HCT116 (cell line): ENCODE measurements around the gene PRKAG3. TPM values are rescaled to one million over a fixed set of nuclear protein-coding genes. Genes with fewer than 3 reads are reported as not detected.
"Not testable (repeated sequence)": the region's sequence is repeated elsewhere in the genome, so short reads cannot be mapped to it uniquely, and the experiment has no call there.

Source experiments
- ATAC-seq: fragments of 200-7000 bp; cut with Tn5 transposase; 2 replicates; pipeline ENCODE4 v1.9.1; 2020; ENCODE audit warnings: mild to moderate bottlenecking, moderate library complexity
- BruUV-seq: library from RNA; stranded (reverse); fragments of 400-500 nt; replicated peaks from 2 replicates; lab custom pipeline; 2021; lab: Mats Ljungman, UMichigan
- CTCF ChIA-PET: fragments of 300-600 bp; sonication (Branson Sonifier 250); formaldehyde crosslinking; loops from one replicate; lab custom pipeline; 2021; ENCODE audit warnings: antibody characterized with exemption; lab: Charles Lee
- POLR2A ChIA-PET: fragments of 300-600, 350-600 bp; sonication (Branson Sonifier 250); formaldehyde crosslinking; loops from one replicate; lab custom pipeline; 2021; ENCODE audit warnings: antibody characterized with exemption; lab: Charles Lee
- RAD21 ChIA-PET, 2 experiments: fragments of 300-600 bp; sonication (Branson Sonifier 250); formaldehyde crosslinking; loops; one replicate each; lab custom pipeline; 2023; ENCODE audit warnings: low total read pairs in 2 of 2; ENCODE audit not compliant: uncharacterized antibody in 2 of 2, unreplicated experiment in 2 of 2, low non-redundant PET in 1 of 2; lab: Charles Lee
- DNase-seq: peaks from one replicate; pipeline ENCODE4 v3.0.0-alpha.2; 2010; ENCODE audit warnings: low read depth, low spot score
- H2AFZ ChIP-seq: fragments of 200-600 bp; shearing (Covaris generic), sonication (generic); 2 replicates; pipeline ENCODE4 v1.6.1; 2017; ENCODE audit warnings: low read depth, mixed run types, mixed read lengths, antibody characterized with exemption, low read length; ENCODE audit not compliant: poor library complexity, severe bottlenecking
- H3K27ac ChIP-seq: 2 replicates; pipeline ENCODE4 v1.5.1; 2012; ENCODE audit warnings: low read depth, low read length
- H3K27me3 ChIP-seq: fragments of 200-600 bp; sonication (generic); 2 replicates; pipeline ENCODE4 v1.6.1; 2016; ENCODE audit warnings: mixed run types, low read length, mixed read lengths; ENCODE audit not compliant: insufficient read depth
- H3K36me3 ChIP-seq, 2 experiments: fragments of 200-500 bp in 1 of 2; fragments of 200-600 bp in 1 of 2; sonication (Bioruptor generic) in 1 of 2; sonication (generic) in 1 of 2; 2 replicates each; pipeline versions ENCODE4 v1.5.1 to v1.6.1; 2014 to 2016; ENCODE audit warnings: low read length in 2 of 2, inconsistent platforms in 1 of 2, mixed read lengths in 1 of 2, mixed run types in 1 of 2; ENCODE audit not compliant: insufficient read depth in 2 of 2, control insufficient read depth in 1 of 2
- H3K4me1 ChIP-seq, 2 experiments: fragments of 200-600 bp in 1 of 2; sonication (generic) in 1 of 2; 2 replicates each; pipeline versions ENCODE4 v1.5.1 to v1.6.1; 2012 to 2017; ENCODE audit warnings: low read length in 2 of 2, inconsistent platforms in 1 of 2, mild to moderate bottlenecking in 1 of 2, mixed read lengths in 1 of 2, mixed run types in 1 of 2, moderate library complexity in 1 of 2; ENCODE audit not compliant: insufficient read depth in 2 of 2, control insufficient read depth in 1 of 2
- H3K4me2 ChIP-seq: fragments of 200-600 bp; sonication (generic); 2 replicates; pipeline ENCODE4 v1.6.1; 2017; ENCODE audit warnings: mixed run types, low read length, mixed read lengths
- H3K4me3 ChIP-seq, 2 experiments: fragments of 200-600 bp in 1 of 2; sonication (generic) in 1 of 2; replicated peaks in 1 of 2; 2 replicates each; pipeline ENCODE4 v1.5.1; 2011 to 2016; ENCODE audit warnings: low read length in 2 of 2, control low read depth in 1 of 2, low read depth in 1 of 2, mild to moderate bottlenecking in 1 of 2, mixed read lengths in 1 of 2, mixed run types in 1 of 2
- H3K79me2 ChIP-seq: fragments of 200-600 bp; sonication (generic); 2 replicates; pipeline ENCODE4 v1.6.1; 2017; ENCODE audit warnings: mild to moderate bottlenecking, mixed run types, low read length, moderate library complexity, mixed read lengths; ENCODE audit not compliant: insufficient read depth
- H3K9ac ChIP-seq: fragments of 200-600 bp; sonication (generic); 2 replicates; pipeline ENCODE4 v1.6.1; 2016; ENCODE audit warnings: low read length, mixed read lengths
- H3K9me2 ChIP-seq: fragments of 200-600 bp; sonication (generic), shearing (Covaris generic); 2 replicates; pipeline ENCODE4 v1.6.1; 2017; ENCODE audit warnings: mixed run types, mild to moderate bottlenecking, moderate library complexity; ENCODE audit not compliant: insufficient read depth
- H3K9me3 ChIP-seq, 2 experiments: fragments of 200-500 bp in 1 of 2; fragments of 200-600 bp in 1 of 2; sonication (Bioruptor generic) in 1 of 2; sonication (generic) in 1 of 2; 2 replicates each; pipeline ENCODE4 v1.6.1; 2014 to 2017; ENCODE audit warnings: low read length in 2 of 2, mixed read lengths in 2 of 2, inconsistent platforms in 1 of 2, low read depth in 1 of 2, mild to moderate bottlenecking in 1 of 2, mixed run types in 1 of 2, moderate library complexity in 1 of 2; ENCODE audit not compliant: control insufficient read depth in 1 of 2, insufficient read depth in 1 of 2
- H4K20me1 ChIP-seq: fragments of 200-600 bp; sonication (generic), shearing (Covaris generic); 2 replicates; pipeline ENCODE4 v1.6.1; 2017; ENCODE audit warnings: mixed run types, mild to moderate bottlenecking, moderate library complexity; ENCODE audit not compliant: insufficient read depth
- CBX3 ChIP-seq: IDR thresholded peaks from 2 replicates; pipeline ENCODE4 v1.6.1; 2012; ENCODE audit warnings: low read depth
- FOSL1 ChIP-seq: IDR thresholded peaks from 2 replicates; pipeline ENCODE4 v1.6.1; 2012; ENCODE audit warnings: low read depth
- POLR2A ChIP-seq: IDR thresholded peaks from 2 replicates; pipeline ENCODE4 v1.7.0; 2011; ENCODE audit warnings: borderline replicate concordance; ENCODE audit not compliant: insufficient read depth, insufficient read length; ENCODE audit errors: extremely low read depth
- SP1 ChIP-seq: IDR thresholded peaks from 2 replicates; pipeline ENCODE4 v1.6.1; 2012; ENCODE audit warnings: low read depth
- SRF ChIP-seq: IDR thresholded peaks from 2 replicates; pipeline ENCODE4 v1.6.1; 2012; ENCODE audit warnings: low read depth
- TCF7L2 ChIP-seq: IDR thresholded peaks from 2 replicates; pipeline ENCODE4 v1.7.0; 2011; ENCODE audit warnings: borderline replicate concordance, inconsistent platforms; ENCODE audit not compliant: insufficient read depth, insufficient read length; ENCODE audit errors: extremely low read depth
- ZNF274 ChIP-seq: fragments of 200-500 bp; sonication (Bioruptor generic); IDR thresholded peaks from 2 replicates; pipeline ENCODE4 v1.6.1; 2014; ENCODE audit warnings: mild to moderate bottlenecking, low read depth, low read length, inconsistent platforms
- intact Hi-C: fragments of 100-400 bp; cut with micrococcal nuclease; formaldehyde crosslinking; loops from 2 replicates; pipeline ENCODE4 v1.10.0; 2022
- total RNA-seq: library from RNA; stranded (reverse); gene quantifications from one replicate; pipeline ENCODE4 v1.2.1, GENCODE V29; 2021; ENCODE audit not compliant: unreplicated experiment
- TF ChIP-seq, protein P1 (sequence below): IDR thresholded peaks from 2 replicates; pipeline ENCODE4 v1.6.1; 2012
- TF ChIP-seq, protein P2 (sequence below), 3 experiments: fragments of 200-600 bp in 1 of 3; sonication (generic) in 1 of 3; IDR thresholded peaks in 2 of 3; conservative IDR thresholded peaks in 1 of 3; 2 replicates each; pipeline ENCODE4 v1.5.1; 2012 to 2017; ENCODE audit warnings: low read depth in 2 of 3, low read length in 2 of 3, antibody characterized with exemption in 1 of 3, borderline replicate concordance in 1 of 3, control low read depth in 1 of 3, mild to moderate bottlenecking in 1 of 3, mixed read lengths in 1 of 3, mixed run types in 1 of 3, moderate library complexity in 1 of 3; ENCODE audit not compliant: insufficient read depth in 1 of 3

The PRKAG3 gene
- total RNA-seq, 1 experiment from 2014 or later = not detected

DNA sequence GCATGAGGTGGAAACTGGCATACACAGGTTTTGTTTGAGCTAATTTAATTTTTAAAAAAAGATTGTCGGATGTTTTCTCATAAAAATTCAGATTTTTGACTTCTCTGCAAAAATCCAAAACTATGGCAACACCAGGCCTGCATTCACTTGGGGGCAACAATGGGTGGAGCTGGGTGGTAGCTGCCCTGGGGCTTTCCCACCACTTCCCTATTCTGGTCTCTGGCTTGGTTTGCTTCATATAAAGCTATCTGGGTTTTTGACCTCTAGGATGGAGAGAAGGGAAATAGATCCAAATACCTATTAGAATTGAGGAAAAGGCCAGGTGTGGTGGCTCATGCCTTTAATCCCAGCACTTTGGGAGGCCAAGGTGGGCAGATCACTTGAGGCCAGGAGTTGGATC lies 55.1 kb downstream of the PRKAG3 start:
- ATAC-seq (no peak), DNase-seq (no peak)
- TF ChIP-seq POLR2A (no peak), CBX3 (no peak), SP1 (no peak)
- ChIA-PET POLR2A (interaction anchor here (0.7 kb wide), 1 partner anchor 12 kb away, joined by 3 read pairs; no protein-coding TSS in a partner anchor), CTCF (no interaction called here), RAD21 (no interaction called here)
- peaks cover 0 to 5% of the 10 kb centered on the region in 2 experiments; a peak in 2 of 4 replicates for H3K4me1 ChIP-seq
- intact Hi-C loops = no loop called here
- peaks cover 3 to 18% of the 10 kb centered on the region in 2 experiments; a peak in 2 of 4 replicates for H3K9me3 ChIP-seq
- H3K27me3 ChIP-seq = no peaks in the 10 kb centered on the region
- H3K27ac ChIP-seq = no peak overlapping the region
- H2AFZ ChIP-seq = no peak overlapping the region
- H3K4me3 ChIP-seq = no peak overlapping the region
- no peaks in the 10 kb centered on the region for H3K79me2 ChIP-seq
- no peaks in the 10 kb centered on the region for H4K20me1 ChIP-seq
- H3K36me3 ChIP-seq = no peaks in the 10 kb centered on the region; a peak in 1 of 4 replicates
- no peak overlapping the region for H3K9ac ChIP-seq
- BruUV-seq = no TSS peak
- no peak overlapping the region for H3K4me2 ChIP-seq
- H3K9me2 ChIP-seq = no peaks in the 10 kb centered on the region

DNA sequence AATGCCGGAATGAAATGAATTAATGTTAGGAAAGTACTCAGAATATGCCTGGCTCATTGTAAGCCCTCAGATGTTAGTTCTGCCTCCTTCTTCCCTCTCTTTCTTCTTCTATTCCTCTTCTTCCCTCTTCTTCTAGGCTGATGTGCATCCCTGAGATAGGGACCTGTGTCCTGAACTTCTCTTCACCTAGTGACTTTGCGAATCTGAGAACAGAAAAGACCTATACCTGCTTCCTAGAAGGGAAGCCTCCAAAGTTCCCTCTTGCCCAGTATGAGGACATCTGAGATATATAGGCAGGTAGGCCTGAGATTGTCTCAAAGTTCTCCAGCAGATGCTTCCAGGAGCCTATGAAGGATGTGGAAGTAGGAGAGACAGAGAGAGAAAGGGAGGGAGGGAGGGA lies 57.7 kb downstream of the PRKAG3 start:
- intact Hi-C loops = no loop called here
- Histone ChIP-seq H3K9me3 (peaks cover 3 to 18% of the 10 kb centered on the region in 2 experiments; a peak in 2 of 4 replicates), H3K27me3 (no peaks in the 10 kb centered on the region), H2AFZ (no peak overlapping the region), H3K9ac (no peak overlapping the region), H3K4me2 (no peak overlapping the region), H4K20me1 (no peaks in the 10 kb centered on the region), H3K79me2 (no peaks in the 10 kb centered on the region), H3K9me2 (no peaks in the 10 kb centered on the region), H3K4me3 (no peak overlapping the region), H3K4me1 (peaks cover 0 to 5% of the 10 kb centered on the region in 2 experiments; a peak in 2 of 4 replicates), H3K27ac (no peak overlapping the region), H3K36me3 (no peaks in the 10 kb centered on the region; a peak in 1 of 4 replicates)
- ATAC-seq (no peak), DNase-seq (no peak)
- CTCF ChIA-PET = no interaction called here
- no TSS peak for BruUV-seq
- POLR2A ChIA-PET = no interaction called here
- TF ChIP-seq CBX3 (no peak), FOSL1 (no peak), SP1 (no peak), TCF7L2 (no peak), ZNF274 (no peak), SRF (no peak), POLR2A (no peak)
- TF ChIP-seq, protein P1, sequence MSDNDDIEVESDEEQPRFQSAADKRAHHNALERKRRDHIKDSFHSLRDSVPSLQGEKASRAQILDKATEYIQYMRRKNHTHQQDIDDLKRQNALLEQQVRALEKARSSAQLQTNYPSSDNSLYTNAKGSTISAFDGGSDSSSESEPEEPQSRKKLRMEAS = no peak
- TF ChIP-seq, protein P2, sequence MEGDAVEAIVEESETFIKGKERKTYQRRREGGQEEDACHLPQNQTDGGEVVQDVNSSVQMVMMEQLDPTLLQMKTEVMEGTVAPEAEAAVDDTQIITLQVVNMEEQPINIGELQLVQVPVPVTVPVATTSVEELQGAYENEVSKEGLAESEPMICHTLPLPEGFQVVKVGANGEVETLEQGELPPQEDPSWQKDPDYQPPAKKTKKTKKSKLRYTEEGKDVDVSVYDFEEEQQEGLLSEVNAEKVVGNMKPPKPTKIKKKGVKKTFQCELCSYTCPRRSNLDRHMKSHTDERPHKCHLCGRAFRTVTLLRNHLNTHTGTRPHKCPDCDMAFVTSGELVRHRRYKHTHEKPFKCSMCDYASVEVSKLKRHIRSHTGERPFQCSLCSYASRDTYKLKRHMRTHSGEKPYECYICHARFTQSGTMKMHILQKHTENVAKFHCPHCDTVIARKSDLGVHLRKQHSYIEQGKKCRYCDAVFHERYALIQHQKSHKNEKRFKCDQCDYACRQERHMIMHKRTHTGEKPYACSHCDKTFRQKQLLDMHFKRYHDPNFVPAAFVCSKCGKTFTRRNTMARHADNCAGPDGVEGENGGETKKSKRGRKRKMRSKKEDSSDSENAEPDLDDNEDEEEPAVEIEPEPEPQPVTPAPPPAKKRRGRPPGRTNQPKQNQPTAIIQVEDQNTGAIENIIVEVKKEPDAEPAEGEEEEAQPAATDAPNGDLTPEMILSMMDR (IDR thresholded peaks at IDR 0.05 in 2 of 3, conservative IDR thresholded peaks at IDR 0.05 in 1 of 3; ENCODE audit: borderline replicate concordance in 1 of 3, insufficient read depth in 1 of 3, low read depth in 2 of 3, low read length in 2 of 3) = no peak
- RAD21 ChIA-PET = no interaction called here

DNA sequence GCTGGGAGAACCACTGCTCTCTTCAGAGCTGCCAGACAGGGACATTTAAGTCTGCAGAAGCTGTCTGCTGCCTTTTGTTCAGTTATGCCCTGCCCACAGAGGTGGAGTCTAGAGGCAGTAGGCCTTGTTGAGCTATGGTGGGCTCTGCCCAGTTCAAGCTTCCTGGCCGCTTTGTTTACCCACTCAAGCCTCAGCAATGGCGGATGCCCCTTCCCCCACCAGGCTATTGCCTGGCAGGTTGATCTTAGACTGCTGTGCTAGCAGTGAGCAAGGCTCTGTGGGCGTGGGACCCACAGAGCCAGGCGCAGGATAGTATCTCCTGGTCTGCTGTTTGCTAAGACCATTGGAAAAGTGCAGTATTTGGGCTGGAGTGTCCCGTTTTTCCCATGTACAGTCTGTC lies 58.8 kb downstream of the PRKAG3 start:
- H3K4me3 ChIP-seq, H4K20me1 ChIP-seq, ATAC-seq, H3K36me3 ChIP-seq, H2AFZ ChIP-seq, DNase-seq, H3K79me2 ChIP-seq, POLR2A ChIA-PET, intact Hi-C loops, H3K27me3 ChIP-seq, H3K9me2 ChIP-seq, H3K4me1 ChIP-seq, CTCF ChIA-PET, RAD21 ChIA-PET, H3K4me2 ChIP-seq, H3K27ac ChIP-seq, BruUV-seq, H3K9ac ChIP-seq: not testable (repeated sequence)
- peaks cover 3 to 15% of the 10 kb centered on the region in 2 experiments; a peak in 2 of 4 replicates for H3K9me3 ChIP-seq
